Body of pancreas (tissue), 4 donors: Measurements from ENCODE around the gene UNC13C. TPM values are rescaled to one million over a fixed set of nuclear protein-coding genes. Genes with fewer than 3 reads are reported as not detected.

Experiments
- ATAC-seq: fragments of 150-250 bp; one replicate; pipeline ENCODE4 v1.9.1; 2016
- DNase-seq, 4 donors: peaks; one replicate each; pipeline ENCODE4 v3.0.0-alpha.2; 2019
- H3K27ac ChIP-seq, 4 donors: fragments of 200-600 bp; sonication (generic); 1 replicate in 3 of 4; 2 replicates in 1 of 4; pipeline versions ENCODE4 v1.5.1 to v1.6.1; 2016 to 2019; ENCODE audit warnings: mild to moderate bottlenecking in 1 of 4, mixed read lengths in 1 of 4, moderate library complexity in 1 of 4
- H3K27me3 ChIP-seq, 2 donors: fragments of 200-600 bp; sonication (generic); one replicate each; pipeline ENCODE4 v1.6.0; 2016; ENCODE audit warnings: mild to moderate bottlenecking in 1 of 2
- H3K36me3 ChIP-seq, 2 donors: fragments of 200-600 bp; sonication (generic); replicated peaks in 1 of 2; 2 replicates each; pipeline ENCODE4 v1.5.1; 2016; ENCODE audit warnings: low read depth in 2 of 2; ENCODE audit not compliant: insufficient read depth in 1 of 2
- H3K4me1 ChIP-seq: fragments of 200-600 bp; sonication (generic); one replicate; pipeline ENCODE4 v1.6.0; 2016
- H3K4me3 ChIP-seq, 2 donors: fragments of 200-600 bp; sonication (generic); 1 replicate in 1 of 2; 2 replicates in 1 of 2; pipeline ENCODE4 v1.5.1; 2016 to 2019
- H3K9me3 ChIP-seq, 3 donors: fragments of 200-600 bp; sonication (generic); 1 replicate in 2 of 3; 2 replicates in 1 of 3; pipeline ENCODE4 v1.5.1; 2016
- CTCF ChIP-seq, 7 experiments: fragments of 450-650 bp in 4 of 7; fragments of 200-600 bp in 3 of 7; sonication (generic) in 3 of 7; IDR thresholded peaks; one replicate each; pipeline ENCODE4 v1.5.1; 2016 to 2019; ENCODE audit warnings: antibody characterized with exemption in 7 of 7
- POLR2A ChIP-seq, 3 donors: fragments of 450-650 bp; IDR thresholded peaks; one replicate each; pipeline ENCODE4 v1.6.1; 2016; ENCODE audit warnings: antibody characterized with exemption in 3 of 3, mild to moderate bottlenecking in 2 of 3
- WGBS, 2 donors: methylation state at CpG; one replicate each; pipeline ENCODE4 v1.1.5; 2017; 5-methylcytosine and 5-hydroxymethylcytosine counted together
- intact Hi-C: fragments of 100-400 bp; cut with DNase I; formaldehyde crosslinking; loops from one replicate; pipeline ENCODE4 v1.15.1; 2023
- total RNA-seq, 2 donors: library from RNA; depleted of rRNA; stranded (reverse); fragments of >200 nt; gene quantifications; one replicate each; pipeline ENCODE4 v1.1.0, GENCODE V29; 2016

Gene UNC13C
- total RNA-seq, 2 donors from 2014 or later = not detected

GRCh38 chr15:54506977-54507524, 528.8 kb downstream of the UNC13C start:
- H3K9me3 ChIP-seq = no peaks in the 10 kb centered on the region
- DNase-seq = no peak

GRCh38 chr15:54514601-54515000, 536.4 kb downstream of the UNC13C start:
- intact Hi-C loops = no loop called here
- Histone ChIP-seq H3K27me3 (no peaks in the 10 kb centered on the region), H3K4me3 (no peak overlapping the region), H3K9me3 (no peaks in the 10 kb centered on the region), H3K4me1 (no peaks in the 10 kb centered on the region), H3K27ac (no peak overlapping the region), H3K36me3 (no peaks in the 10 kb centered on the region)
- TF ChIP-seq CTCF (IDR thresholded peaks at IDR 0.05) = no peak
- TF ChIP-seq POLR2A (IDR thresholded peaks at IDR 0.05) = no peak
- WGBS, 2 donors = 68 to 79% methylated on average over 2 of the region's 2 CpGs
- no peak for DNase-seq
- ATAC-seq = no peak

More at GRCh38 chr15:54506977-54507524, 528.8 kb downstream of the UNC13C start:
- no peak for TF ChIP-seq POLR2A (IDR thresholded peaks at IDR 0.05)
- no peak for TF ChIP-seq CTCF (IDR thresholded peaks at IDR 0.05)
- ATAC-seq = no peak
- no peak overlapping the region for H3K4me3 ChIP-seq
- peaks cover 11% of the 10 kb centered on the region for H3K4me1 ChIP-seq
- H3K27ac ChIP-seq = no peak overlapping the region
- H3K36me3 ChIP-seq = no peaks in the 10 kb centered on the region
- no peaks in the 10 kb centered on the region for H3K27me3 ChIP-seq
- intact Hi-C loops = no loop called here

GRCh38 chr15:54515664-54516582, 537.7 kb downstream of the UNC13C start:
- 53 to 61% methylated on average over 9 of the region's 9 CpGs for WGBS, 2 donors
- Histone ChIP-seq H3K4me1 (no peaks in the 10 kb centered on the region), H3K36me3 (no peaks in the 10 kb centered on the region), H3K27me3 (no peaks in the 10 kb centered on the region), H3K27ac (no peak overlapping the region), H3K4me3 (no peak overlapping the region), H3K9me3 (no peaks in the 10 kb centered on the region)
- ATAC-seq (no peak), DNase-seq (no peak)
- intact Hi-C loops = no loop called here
- no peak for TF ChIP-seq CTCF (IDR thresholded peaks at IDR 0.05)
- no peak for TF ChIP-seq POLR2A (IDR thresholded peaks at IDR 0.05)

- no peaks in the 10 kb centered on the region for H3K36me3 ChIP-seq
- no peaks in the 10 kb centered on the region for H3K4me1 ChIP-seq
- 57 to 76% methylated on average over 2 of the region's 2 CpGs for WGBS, 2 donors
- H3K9me3 ChIP-seq = no peaks in the 10 kb centered on the region
- no peak for ATAC-seq
- no peak overlapping the region for H3K4me3 ChIP-seq
- no peak overlapping the region for H3K27ac ChIP-seq
- intact Hi-C loops = no loop called here
- TF ChIP-seq CTCF (IDR thresholded peaks at IDR 0.05) = no peak
- TF ChIP-seq POLR2A (IDR thresholded peaks at IDR 0.05) = no peak
- no peaks in the 10 kb centered on the region for H3K27me3 ChIP-seq
- DNase-seq = no peak
These were observed 539.1 kb downstream of the UNC13C start for GRCh38 chr15:54517366-54517765.
